HEK293 (cell line): Measurements from ENCODE around the gene MAPK14.

Experiments used
- CTCF ChIA-PET: fragments of 350-600 bp; formaldehyde crosslinking; extraction: SDS; loops from one replicate; lab custom pipeline; 2021; ENCODE audit warnings: antibody characterized with exemption; lab: Yijun Ruan, JAX
- POLR2A ChIA-PET: fragments of 300-600 bp; formaldehyde crosslinking; extraction: SDS; loops from one replicate; lab custom pipeline; 2020; ENCODE audit warnings: antibody characterized with exemption, inconsistent platforms; lab: Yijun Ruan, JAX
- H3K27ac ChIP-seq: fragments of 200-500 bp; sonication (Bioruptor generic); 2 replicates; pipeline ENCODE4 v1.5.1; 2014; ENCODE audit warnings: low read depth, low read length, control low read depth, inconsistent platforms; ENCODE audit errors: extremely low read depth
- H3K36me3 ChIP-seq, 2 experiments: fragments of 200-500 bp in 1 of 2; sonication (Bioruptor generic) in 1 of 2; 1 replicate in 1 of 2; 2 replicates in 1 of 2; pipeline ENCODE4 v1.5.1; 2014 to 2017; ENCODE audit warnings: inconsistent platforms in 2 of 2, low read length in 2 of 2; ENCODE audit not compliant: control insufficient read depth in 2 of 2, insufficient read depth in 1 of 2
- H3K4me1 ChIP-seq: fragments of 200-500 bp; sonication (Bioruptor generic); 2 replicates; pipeline ENCODE4 v1.5.1; 2014; ENCODE audit warnings: mild to moderate bottlenecking, low read length, inconsistent platforms; ENCODE audit not compliant: control insufficient read depth, insufficient read depth
- H3K4me3 ChIP-seq: 2 replicates; pipeline ENCODE4 v1.5.1; 2011; ENCODE audit warnings: low read depth, mild to moderate bottlenecking, control low read depth, low read length, moderate library complexity
- H3K9me3 ChIP-seq: fragments of 200-500 bp; sonication (Bioruptor generic); 2 replicates; pipeline ENCODE4 v1.5.1; 2014; ENCODE audit warnings: low read depth, low read length, inconsistent platforms; ENCODE audit not compliant: control insufficient read depth, insufficient read depth
- OVOL3 ChIP-seq: fragments of 450-650 bp; formaldehyde crosslinking; IDR thresholded peaks from 2 replicates; pipeline ENCODE4 v1.5.1; 2016; ENCODE audit warnings: missing biosample characterization, missing genetic modification characterization
- ZFP41 ChIP-seq: fragments of 450-650 bp; formaldehyde crosslinking; IDR thresholded peaks from 2 replicates; pipeline ENCODE4 v1.5.1; 2016; ENCODE audit warnings: missing biosample characterization, missing genetic modification characterization, borderline replicate concordance
- ZNF146 ChIP-seq: fragments of 450-650 bp; formaldehyde crosslinking; IDR thresholded peaks from 2 replicates; pipeline ENCODE4 v1.5.1; 2016; ENCODE audit warnings: missing biosample characterization, missing genetic modification characterization
- ZNF19 ChIP-seq: fragments of 450-650 bp; formaldehyde crosslinking; IDR thresholded peaks from 2 replicates; pipeline ENCODE4; 2016; ENCODE audit warnings: missing biosample characterization, missing genetic modification characterization, low read depth
- ZNF2 ChIP-seq: fragments of 450-650 bp; formaldehyde crosslinking; IDR thresholded peaks from 2 replicates; pipeline ENCODE4 v1.5.1; 2016; ENCODE audit warnings: missing biosample characterization, missing genetic modification characterization
- ZNF202 ChIP-seq: fragments of 450-650 bp; formaldehyde crosslinking; IDR thresholded peaks from 2 replicates; pipeline ENCODE4 v1.5.1; 2016; ENCODE audit warnings: missing biosample characterization, missing genetic modification characterization, borderline replicate concordance
- ZNF24 ChIP-seq: fragments of 450-650 bp; formaldehyde crosslinking; IDR thresholded peaks from 2 replicates; pipeline ENCODE4 v1.5.1; 2016; ENCODE audit warnings: missing biosample characterization, missing genetic modification characterization
- ZNF335 ChIP-seq: fragments of 450-650 bp; formaldehyde crosslinking; conservative IDR thresholded peaks from 2 replicates; pipeline ENCODE4 v1.5.1; 2016; ENCODE audit warnings: missing biosample characterization, missing genetic modification characterization
- ZNF404 ChIP-seq: fragments of 450-650 bp; formaldehyde crosslinking; IDR thresholded peaks from 2 replicates; pipeline ENCODE4 v1.5.1; 2017; ENCODE audit warnings: missing biosample characterization, missing genetic modification characterization
- ZNF48 ChIP-seq: fragments of 450-650 bp; formaldehyde crosslinking; IDR thresholded peaks from 2 replicates; pipeline ENCODE4 v1.5.1; 2016; ENCODE audit warnings: missing biosample characterization, missing genetic modification characterization
- ZNF518A ChIP-seq: fragments of 450-650 bp; formaldehyde crosslinking; conservative IDR thresholded peaks from 2 replicates; pipeline ENCODE4 v1.5.1; 2016; ENCODE audit warnings: low read depth, missing biosample characterization, missing genetic modification characterization
- ZNF654 ChIP-seq: fragments of 450-650 bp; formaldehyde crosslinking; IDR thresholded peaks from 2 replicates; pipeline ENCODE4 v1.5.1; 2016; ENCODE audit warnings: low read depth, missing biosample characterization, missing genetic modification characterization
- ZNF701 ChIP-seq: fragments of 450-650 bp; formaldehyde crosslinking; IDR thresholded peaks from 2 replicates; pipeline ENCODE4 v1.5.1; 2016; ENCODE audit warnings: missing biosample characterization, missing genetic modification characterization
- ZNF837 ChIP-seq: fragments of 450-650 bp; formaldehyde crosslinking; IDR thresholded peaks from 2 replicates; pipeline ENCODE4 v1.5.1; 2016; ENCODE audit warnings: missing biosample characterization, missing genetic modification characterization
- TF ChIP-seq, protein P1 (sequence below): fragments of 450-650 bp; formaldehyde crosslinking; IDR thresholded peaks from 2 replicates; pipeline ENCODE4 v1.5.1; 2016; ENCODE audit warnings: missing biosample characterization, missing genetic modification characterization
- TF ChIP-seq, protein P2 (sequence below): fragments of 450-650 bp; formaldehyde crosslinking; IDR thresholded peaks from 2 replicates; pipeline ENCODE4 v1.5.1; 2016; ENCODE audit warnings: missing biosample characterization, missing genetic modification characterization
- TF ChIP-seq, protein P3 (sequence below): fragments of 450-650 bp; formaldehyde crosslinking; IDR thresholded peaks from 2 replicates; pipeline ENCODE4; 2016; ENCODE audit warnings: missing biosample characterization, missing genetic modification characterization

Gene MAPK14

DNA sequence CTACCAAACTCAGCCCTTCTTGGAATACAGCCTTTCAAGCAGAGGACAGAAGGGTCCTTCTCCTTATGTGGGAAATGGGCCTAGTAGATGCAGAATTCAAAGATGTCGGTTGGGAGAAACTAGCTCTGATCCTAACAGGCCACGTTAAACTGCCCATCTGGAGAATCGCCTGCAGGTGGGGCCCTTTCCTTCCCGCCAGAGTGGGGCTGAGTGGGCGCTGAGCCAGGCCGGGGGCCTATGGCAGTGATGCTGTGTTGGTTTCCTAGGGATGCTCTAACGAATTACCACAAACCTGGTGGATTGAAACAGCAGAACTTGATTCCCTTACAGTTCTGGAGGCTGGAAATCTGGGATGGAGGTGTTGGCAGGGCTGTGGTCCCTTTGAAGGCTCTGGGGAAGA, 111.8 kb downstream of the MAPK14 start:
- Histone ChIP-seq H3K36me3 (peaks cover 0 to 11% of the 10 kb centered on the region in 2 experiments; a peak in 1 of 3 replicates), H3K27ac (no peak overlapping the region), H3K9me3 (no peaks in the 10 kb centered on the region), H3K4me3 (no peak overlapping the region), H3K4me1 (no peaks in the 10 kb centered on the region)
- TF ChIP-seq ZNF19 (tag by site-specific recombination): no peak
- no peak for TF ChIP-seq ZNF48 (tag by site-specific recombination)
- no peak for TF ChIP-seq ZNF202 (tag by site-specific recombination)
- TF ChIP-seq, protein P1, sequence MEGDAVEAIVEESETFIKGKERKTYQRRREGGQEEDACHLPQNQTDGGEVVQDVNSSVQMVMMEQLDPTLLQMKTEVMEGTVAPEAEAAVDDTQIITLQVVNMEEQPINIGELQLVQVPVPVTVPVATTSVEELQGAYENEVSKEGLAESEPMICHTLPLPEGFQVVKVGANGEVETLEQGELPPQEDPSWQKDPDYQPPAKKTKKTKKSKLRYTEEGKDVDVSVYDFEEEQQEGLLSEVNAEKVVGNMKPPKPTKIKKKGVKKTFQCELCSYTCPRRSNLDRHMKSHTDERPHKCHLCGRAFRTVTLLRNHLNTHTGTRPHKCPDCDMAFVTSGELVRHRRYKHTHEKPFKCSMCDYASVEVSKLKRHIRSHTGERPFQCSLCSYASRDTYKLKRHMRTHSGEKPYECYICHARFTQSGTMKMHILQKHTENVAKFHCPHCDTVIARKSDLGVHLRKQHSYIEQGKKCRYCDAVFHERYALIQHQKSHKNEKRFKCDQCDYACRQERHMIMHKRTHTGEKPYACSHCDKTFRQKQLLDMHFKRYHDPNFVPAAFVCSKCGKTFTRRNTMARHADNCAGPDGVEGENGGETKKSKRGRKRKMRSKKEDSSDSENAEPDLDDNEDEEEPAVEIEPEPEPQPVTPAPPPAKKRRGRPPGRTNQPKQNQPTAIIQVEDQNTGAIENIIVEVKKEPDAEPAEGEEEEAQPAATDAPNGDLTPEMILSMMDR (tag by site-specific recombination): peak; percentile 50; the same call in 1 of the 2 replicates
- TF ChIP-seq, protein P2, sequence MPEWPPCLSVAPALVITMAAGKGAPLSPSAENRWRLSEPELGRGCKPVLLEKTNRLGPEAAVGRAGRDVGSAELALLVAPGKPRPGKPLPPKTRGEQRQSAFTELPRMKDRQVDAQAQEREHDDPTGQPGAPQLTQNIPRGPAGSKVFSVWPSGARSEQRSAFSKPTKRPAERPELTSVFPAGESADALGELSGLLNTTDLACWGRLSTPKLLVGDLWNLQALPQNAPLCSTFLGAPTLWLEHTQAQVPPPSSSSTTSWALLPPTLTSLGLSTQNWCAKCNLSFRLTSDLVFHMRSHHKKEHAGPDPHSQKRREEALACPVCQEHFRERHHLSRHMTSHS (tag by site-specific recombination): no peak
- no peak for TF ChIP-seq ZNF146
- no peak for TF ChIP-seq ZNF404 (tag by site-specific recombination)
- TF ChIP-seq, protein P3, sequence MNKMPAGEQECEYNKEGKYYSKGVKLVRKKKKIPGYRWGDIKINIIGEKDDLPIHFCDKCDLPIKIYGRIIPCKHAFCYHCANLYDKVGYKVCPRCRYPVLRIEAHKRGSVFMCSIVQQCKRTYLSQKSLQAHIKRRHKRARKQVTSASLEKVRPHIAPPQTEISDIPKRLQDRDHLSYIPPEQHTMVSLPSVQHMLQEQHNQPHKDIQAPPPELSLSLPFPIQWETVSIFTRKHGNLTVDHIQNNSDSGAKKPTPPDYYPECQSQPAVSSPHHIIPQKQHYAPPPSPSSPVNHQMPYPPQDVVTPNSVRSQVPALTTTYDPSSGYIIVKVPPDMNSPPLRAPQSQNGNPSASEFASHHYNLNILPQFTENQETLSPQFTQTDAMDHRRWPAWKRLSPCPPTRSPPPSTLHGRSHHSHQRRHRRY (tag by site-specific recombination): no peak
- peak; percentile 48 for TF ChIP-seq ZNF654 (tag by site-specific recombination)
- no peak for TF ChIP-seq ZNF24 (tag by site-specific recombination)
- no peak for TF ChIP-seq ZNF837 (tag by site-specific recombination)
- no peak for TF ChIP-seq ZNF701 (tag by site-specific recombination)
- no peak for TF ChIP-seq ZNF518A (tag by site-specific recombination)
- TF ChIP-seq ZNF2 (tag by site-specific recombination): no peak
- no peak for TF ChIP-seq ZNF335 (tag by site-specific recombination)
- TF ChIP-seq OVOL3 (tag by site-specific recombination): no peak
- no peak for TF ChIP-seq ZFP41 (tag by site-specific recombination)
- ChIA-PET CTCF (interaction anchor here (0.6 to 2.6 kb wide), 21 partner anchors 8 to 256 kb away, joined by 3 to 9 read pairs (median 4); no protein-coding TSS in a partner anchor), POLR2A (no interaction called here)
